Calu3 (cell line): ENCODE results near the gene OOSP4B. TPM values are rescaled to one million over a fixed set of nuclear protein-coding genes. Genes with fewer than 3 reads are reported as not detected.
"Not testable (repeated sequence)": the region's sequence is repeated elsewhere in the genome, so short reads cannot be mapped to it uniquely, and the experiment has no call there.

ENCODE experiments used
- BruUV-seq: library from RNA; stranded (reverse); fragments of 400-500 nt; replicated peaks from 2 replicates; lab custom pipeline; 2021; lab: Mats Ljungman, UMichigan
- CTCF ChIA-PET: fragments of 300-600 bp; sonication (Branson Sonifier 250); formaldehyde crosslinking; loops from one replicate; lab custom pipeline; 2022; ENCODE audit warnings: antibody characterized with exemption; lab: Charles Lee
- DNase-seq: peaks from one replicate; pipeline ENCODE4 v3.0.0; 2022
- H3K27ac Mint-ChIP-seq: one replicate; pipeline ENCODE4 v1.8.0; 2022; ENCODE audit warnings: mixed read lengths; ENCODE audit not compliant: unreplicated experiment
- H3K27me3 Mint-ChIP-seq: one replicate; pipeline ENCODE4 v1.8.0; 2022; ENCODE audit warnings: mixed read lengths; ENCODE audit not compliant: unreplicated experiment
- H3K36me3 Mint-ChIP-seq: one replicate; pipeline ENCODE4 v1.8.0; 2022; ENCODE audit warnings: mild to moderate bottlenecking, moderate library complexity, mixed read lengths; ENCODE audit not compliant: insufficient read depth, unreplicated experiment
- H3K4me1 Mint-ChIP-seq: one replicate; pipeline ENCODE4 v1.8.0; 2022; ENCODE audit warnings: mild to moderate bottlenecking, low read depth, mixed read lengths; ENCODE audit not compliant: unreplicated experiment
- H3K4me3 Mint-ChIP-seq: one replicate; pipeline ENCODE4 v1.8.0; 2022; ENCODE audit warnings: mild to moderate bottlenecking, low read depth, moderate library complexity, mixed read lengths; ENCODE audit not compliant: unreplicated experiment
- H3K9me3 Mint-ChIP-seq: one replicate; pipeline ENCODE4 v1.8.0; 2022; ENCODE audit warnings: low read depth, mixed read lengths; ENCODE audit not compliant: unreplicated experiment
- intact Hi-C: fragments of 100-400 bp; cut with micrococcal nuclease; formaldehyde crosslinking; loops from one replicate; pipeline ENCODE4 v1.10.0; 2022; ENCODE audit not compliant: unreplicated experiment
- total RNA-seq: library from RNA; stranded (reverse); gene quantifications from 2 replicates; pipeline ENCODE4 v1.2.3, GENCODE V29; 2022
- TF ChIP-seq, protein P1 (sequence below): fragments of 200-600 bp; IDR thresholded peaks from one replicate; pipeline ENCODE4 v1.8.0; 2022; ENCODE audit warnings: antibody characterized with exemption; ENCODE audit not compliant: unreplicated experiment

OOSP4B gene
- total RNA-seq, 1 experiment from 2014 or later = not detected

DNA sequence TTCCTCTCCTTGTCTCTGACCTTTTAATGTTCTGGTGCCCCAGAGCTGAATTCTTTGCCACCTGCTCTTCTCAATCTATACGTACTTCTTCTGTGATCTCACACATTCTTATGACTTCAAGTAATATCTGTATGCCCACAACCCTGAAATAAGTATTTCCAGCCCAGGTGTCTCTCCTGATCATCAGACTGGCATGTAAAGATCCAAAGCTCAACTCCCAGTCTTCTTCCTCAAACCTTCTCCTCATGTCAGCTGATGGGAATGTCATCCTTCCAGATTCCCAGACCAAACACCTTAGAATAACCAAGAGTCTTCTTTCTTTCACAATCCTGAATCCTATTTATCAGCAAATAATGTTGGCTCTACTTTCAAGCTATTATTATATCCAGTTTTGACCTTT is 48.8 kb downstream of the OOSP4B start:
- CTCF ChIA-PET = interaction anchor here (0.6 kb wide), 1 partner anchor 114 kb away, joined by 3 read pairs; no protein-coding TSS in a partner anchor
- no TSS peak for BruUV-seq
- TF ChIP-seq, protein P1, sequence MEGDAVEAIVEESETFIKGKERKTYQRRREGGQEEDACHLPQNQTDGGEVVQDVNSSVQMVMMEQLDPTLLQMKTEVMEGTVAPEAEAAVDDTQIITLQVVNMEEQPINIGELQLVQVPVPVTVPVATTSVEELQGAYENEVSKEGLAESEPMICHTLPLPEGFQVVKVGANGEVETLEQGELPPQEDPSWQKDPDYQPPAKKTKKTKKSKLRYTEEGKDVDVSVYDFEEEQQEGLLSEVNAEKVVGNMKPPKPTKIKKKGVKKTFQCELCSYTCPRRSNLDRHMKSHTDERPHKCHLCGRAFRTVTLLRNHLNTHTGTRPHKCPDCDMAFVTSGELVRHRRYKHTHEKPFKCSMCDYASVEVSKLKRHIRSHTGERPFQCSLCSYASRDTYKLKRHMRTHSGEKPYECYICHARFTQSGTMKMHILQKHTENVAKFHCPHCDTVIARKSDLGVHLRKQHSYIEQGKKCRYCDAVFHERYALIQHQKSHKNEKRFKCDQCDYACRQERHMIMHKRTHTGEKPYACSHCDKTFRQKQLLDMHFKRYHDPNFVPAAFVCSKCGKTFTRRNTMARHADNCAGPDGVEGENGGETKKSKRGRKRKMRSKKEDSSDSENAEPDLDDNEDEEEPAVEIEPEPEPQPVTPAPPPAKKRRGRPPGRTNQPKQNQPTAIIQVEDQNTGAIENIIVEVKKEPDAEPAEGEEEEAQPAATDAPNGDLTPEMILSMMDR = no peak
- peaks cover 10% of the 10 kb centered on the region for H3K4me1 Mint-ChIP-seq
- H3K4me3 Mint-ChIP-seq = no peak overlapping the region
- intact Hi-C loops = loop anchor here (5.0 kb wide), 1 partner anchor 62 kb away; no protein-coding TSS in a partner anchor
- no peaks in the 10 kb centered on the region for H3K9me3 Mint-ChIP-seq
- no peak overlapping the region for H3K27ac Mint-ChIP-seq
- H3K27me3 Mint-ChIP-seq = no peaks in the 10 kb centered on the region
- no peaks in the 10 kb centered on the region for H3K36me3 Mint-ChIP-seq
- DNase-seq = no peak

DNA sequence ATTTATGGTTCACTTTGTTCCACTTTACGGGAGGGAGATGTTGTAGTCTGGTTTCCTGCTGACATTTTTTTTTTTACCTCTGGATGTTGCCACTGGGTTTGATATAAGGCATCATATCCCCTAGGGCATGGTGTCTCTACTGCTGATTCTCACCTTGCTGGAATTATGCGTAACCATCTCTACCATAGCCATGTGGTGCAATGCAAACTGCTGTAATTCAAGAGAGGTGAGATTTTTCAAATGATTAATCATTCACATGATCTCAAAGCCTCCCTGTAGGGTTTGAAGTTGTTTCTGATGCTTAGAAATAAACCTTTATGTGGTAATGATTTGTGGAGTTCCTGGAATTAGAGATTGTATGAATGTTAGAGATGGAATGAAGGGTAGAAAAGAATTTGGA is 52.5 kb downstream of the OOSP4B start:
- Mint-ChIP-seq H3K4me1 (peaks cover 10% of the 10 kb centered on the region), H3K27me3 (no peaks in the 10 kb centered on the region), H3K4me3 (no peak overlapping the region), H3K9me3 (peaks cover 6% of the 10 kb centered on the region), H3K27ac (peak overlapping the region; percentile 45), H3K36me3 (no peaks in the 10 kb centered on the region)
- intact Hi-C loops = loop anchor here (5.0 kb wide), 1 partner anchor 58 kb away; no protein-coding TSS in a partner anchor
- CTCF ChIA-PET = no interaction called here
- TF ChIP-seq, protein P1 = no peak
- peak; percentile 3 for DNase-seq
- no TSS peak for BruUV-seq

DNA sequence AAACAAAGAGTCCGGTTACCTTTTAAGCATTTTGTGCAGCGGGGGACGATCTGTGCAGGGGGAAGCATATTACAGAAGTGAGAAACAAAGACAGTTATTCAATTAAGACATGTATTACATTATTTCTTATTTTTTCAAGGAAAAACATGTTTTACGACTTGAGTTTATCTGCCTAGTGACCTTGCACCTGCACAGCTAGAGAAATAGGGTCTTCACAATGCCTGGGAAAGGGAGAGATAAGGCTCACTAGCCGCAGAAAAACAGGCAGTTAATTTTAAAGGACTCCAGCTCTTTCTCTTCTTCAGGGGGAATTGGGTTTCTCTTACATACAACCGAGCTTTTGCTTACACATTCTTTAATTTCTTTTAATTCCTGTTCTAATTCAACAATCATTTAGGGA is 54.7 kb downstream of the OOSP4B start:
- H3K27ac Mint-ChIP-seq, DNase-seq, H3K4me3 Mint-ChIP-seq, H3K36me3 Mint-ChIP-seq, CTCF ChIA-PET, H3K9me3 Mint-ChIP-seq, BruUV-seq, H3K27me3 Mint-ChIP-seq, intact Hi-C loops: not testable (repeated sequence)
- H3K4me1 Mint-ChIP-seq = peaks cover 10% of the 10 kb centered on the region

DNA sequence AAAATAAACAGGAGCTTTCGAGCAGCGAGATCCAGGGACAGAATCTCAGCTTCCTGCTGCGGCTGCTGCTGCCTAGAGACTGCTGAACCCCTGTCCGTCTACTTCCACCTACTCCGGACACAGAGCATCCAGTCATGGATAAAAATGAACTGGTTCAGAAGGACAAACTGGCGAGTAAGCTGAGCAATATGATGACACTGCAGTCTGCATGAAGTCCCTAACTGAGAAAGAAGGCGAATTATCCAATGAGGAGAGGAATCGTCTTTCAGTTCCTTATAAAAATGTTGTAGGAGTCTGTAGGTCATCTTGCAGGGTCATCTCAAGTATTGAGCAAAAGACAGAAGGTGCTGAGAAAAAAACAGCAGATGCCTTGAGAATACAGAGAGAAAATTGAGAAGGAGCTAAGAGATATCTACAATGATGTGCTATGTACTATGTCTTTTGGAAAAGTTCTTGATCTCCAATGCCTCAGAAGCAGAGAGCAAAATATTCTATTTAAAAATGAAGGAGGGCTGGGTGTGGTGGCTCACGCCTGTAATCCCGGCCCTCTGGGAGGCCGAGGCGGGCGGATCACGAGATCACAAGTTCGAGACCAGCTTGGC is 60.3 kb downstream of the OOSP4B start:
- H3K9me3 Mint-ChIP-seq = peaks cover 3% of the 10 kb centered on the region
- intact Hi-C loops = no loop called here
- no peaks in the 10 kb centered on the region for H3K4me1 Mint-ChIP-seq
- DNase-seq = no peak
- H3K27ac Mint-ChIP-seq = no peak overlapping the region
- no peaks in the 10 kb centered on the region for H3K27me3 Mint-ChIP-seq
- TF ChIP-seq, protein P1 = no peak
- no peaks in the 10 kb centered on the region for H3K36me3 Mint-ChIP-seq
- no peak overlapping the region for H3K4me3 Mint-ChIP-seq
- BruUV-seq = no TSS peak
- CTCF ChIA-PET = no interaction called here

DNA sequence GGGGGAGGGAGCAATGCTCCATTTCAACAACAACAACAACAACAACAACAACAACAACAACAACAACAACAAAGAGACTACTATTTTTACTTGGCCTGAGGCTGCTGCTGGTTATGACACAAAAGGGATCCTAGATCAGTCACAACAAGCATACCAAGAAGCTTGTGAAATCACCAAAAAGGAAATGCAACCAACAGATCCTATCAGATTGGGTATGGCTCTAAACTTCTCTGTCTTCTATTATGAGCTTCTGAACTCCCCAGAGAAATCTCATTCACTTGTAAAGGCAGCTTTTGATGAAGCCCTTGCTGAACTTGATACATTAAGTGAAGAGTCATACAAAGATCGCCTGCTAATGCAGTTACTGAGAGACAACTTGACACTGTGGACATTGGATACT is 61.0 kb downstream of the OOSP4B start:
- no peaks in the 10 kb centered on the region for H3K4me1 Mint-ChIP-seq
- H3K4me3 Mint-ChIP-seq = no peak overlapping the region
- no peak overlapping the region for H3K27ac Mint-ChIP-seq
- CTCF ChIA-PET = interaction anchor here (0.7 kb wide), 1 partner anchor 10 kb away, joined by 3 read pairs; no protein-coding TSS in a partner anchor
- TF ChIP-seq, protein P1 = no peak
- intact Hi-C loops = no loop called here
- no peaks in the 10 kb centered on the region for H3K36me3 Mint-ChIP-seq
- H3K27me3 Mint-ChIP-seq = no peaks in the 10 kb centered on the region
- no peak for DNase-seq
- peaks cover 3% of the 10 kb centered on the region for H3K9me3 Mint-ChIP-seq
- no TSS peak for BruUV-seq
